Measurements from ENCODE around the gene ERBB2. TPM values are rescaled to one million over a fixed set of nuclear protein-coding genes. Genes with fewer than 3 reads are reported as not detected.

ERBB2 gene
- total and polyA plus RNA-seq, 2 of the 8 experiments (the other 6 are each of a cell fraction or from before 2014, with no cell fraction given) = 183 to 394 TPM

DNA sequence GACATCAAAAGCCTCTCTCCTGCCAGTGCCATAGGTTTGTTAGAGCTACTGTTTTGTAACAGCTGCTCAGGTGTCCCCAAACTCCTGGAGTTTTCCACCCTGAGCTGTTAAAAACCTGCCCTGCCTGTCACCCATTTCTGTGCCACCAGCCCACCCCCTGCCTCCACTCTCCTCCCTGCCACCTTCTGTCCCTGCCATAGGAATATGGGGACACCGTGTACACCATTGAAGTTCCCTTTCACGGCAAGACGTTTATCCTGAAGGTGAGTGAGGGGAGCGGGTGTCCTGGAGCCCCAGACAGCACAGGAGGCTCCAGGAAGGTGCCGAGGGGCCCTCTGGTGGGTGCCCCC is 39.9 kb upstream of the ERBB2 start (continued):
- TF ChIP-seq SP2 (IDR thresholded peaks at IDR 0.05; ENCODE audit: low read length) = no peak
